Coronary artery (tissue), 2 donors: ENCODE results near the gene HTRA3.

Experiments used
- DNase-seq: peaks from one replicate; pipeline ENCODE4 v3.0.0-alpha.2; 2017; ENCODE audit warnings: low spot score
- H3K27ac ChIP-seq, 2 donors: fragments of 200-600 bp; sonication (generic); one replicate each; pipeline ENCODE4 v1.5.1; 2016 to 2019
- H3K4me3 ChIP-seq: fragments of 200-600 bp; sonication (generic); 2 replicates; pipeline ENCODE4 v1.5.1; 2016; ENCODE audit warnings: mild to moderate bottlenecking, moderate library complexity
- TF ChIP-seq, protein P1 (sequence below): fragments of 200-600 bp; sonication (generic); IDR thresholded peaks from one replicate; pipeline ENCODE4 v1.5.1; 2019; ENCODE audit warnings: antibody characterized with exemption

The HTRA3 gene

DNA sequence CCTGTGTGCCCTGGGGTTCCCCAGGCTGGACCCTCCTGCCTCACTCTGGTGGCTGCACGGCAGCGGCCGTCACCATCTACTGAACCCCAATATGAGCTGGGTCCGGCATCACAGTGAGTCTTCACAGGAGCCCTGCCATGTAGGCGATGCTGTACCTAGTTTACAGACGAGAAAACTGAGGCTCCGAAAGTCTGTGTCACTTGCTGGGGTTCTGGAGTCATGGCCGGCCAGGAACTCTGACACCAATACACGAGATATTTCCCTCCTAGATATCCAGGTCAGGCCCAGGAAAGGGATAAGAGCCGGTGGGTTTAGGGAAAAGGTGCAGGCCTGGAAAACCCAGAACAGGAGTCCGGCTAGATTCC is 74.4 kb downstream of the HTRA3 start:
- TF ChIP-seq, protein P1, sequence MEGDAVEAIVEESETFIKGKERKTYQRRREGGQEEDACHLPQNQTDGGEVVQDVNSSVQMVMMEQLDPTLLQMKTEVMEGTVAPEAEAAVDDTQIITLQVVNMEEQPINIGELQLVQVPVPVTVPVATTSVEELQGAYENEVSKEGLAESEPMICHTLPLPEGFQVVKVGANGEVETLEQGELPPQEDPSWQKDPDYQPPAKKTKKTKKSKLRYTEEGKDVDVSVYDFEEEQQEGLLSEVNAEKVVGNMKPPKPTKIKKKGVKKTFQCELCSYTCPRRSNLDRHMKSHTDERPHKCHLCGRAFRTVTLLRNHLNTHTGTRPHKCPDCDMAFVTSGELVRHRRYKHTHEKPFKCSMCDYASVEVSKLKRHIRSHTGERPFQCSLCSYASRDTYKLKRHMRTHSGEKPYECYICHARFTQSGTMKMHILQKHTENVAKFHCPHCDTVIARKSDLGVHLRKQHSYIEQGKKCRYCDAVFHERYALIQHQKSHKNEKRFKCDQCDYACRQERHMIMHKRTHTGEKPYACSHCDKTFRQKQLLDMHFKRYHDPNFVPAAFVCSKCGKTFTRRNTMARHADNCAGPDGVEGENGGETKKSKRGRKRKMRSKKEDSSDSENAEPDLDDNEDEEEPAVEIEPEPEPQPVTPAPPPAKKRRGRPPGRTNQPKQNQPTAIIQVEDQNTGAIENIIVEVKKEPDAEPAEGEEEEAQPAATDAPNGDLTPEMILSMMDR, result no peak
- Histone ChIP-seq H3K4me3 (no peak overlapping the region), H3K27ac (no peak overlapping the region)
- peak; percentile 57 for DNase-seq

GRCh38 chr4:8344377-8344776 is 74.8 kb downstream of the HTRA3 start:
- TF ChIP-seq, protein P1, result no peak
- DNase-seq, result no peak
- Histone ChIP-seq H3K4me3 (no peak overlapping the region), H3K27ac (no peak overlapping the region)

GRCh38 chr4:8345053-8345945 is 75.7 kb downstream of the HTRA3 start:
- Histone ChIP-seq H3K27ac (no peak overlapping the region), H3K4me3 (no peak overlapping the region)
- TF ChIP-seq, protein P1, result no peak
- peak; percentile 62 for DNase-seq

- H3K27ac ChIP-seq, result no peak overlapping the region
- peak; percentile 67 for DNase-seq
- no peak overlapping the region for H3K4me3 ChIP-seq
- TF ChIP-seq, protein P1, result no peak
Observed at GRCh38 chr4:8345946-8346814, 76.6 kb downstream of the HTRA3 start.

DNA sequence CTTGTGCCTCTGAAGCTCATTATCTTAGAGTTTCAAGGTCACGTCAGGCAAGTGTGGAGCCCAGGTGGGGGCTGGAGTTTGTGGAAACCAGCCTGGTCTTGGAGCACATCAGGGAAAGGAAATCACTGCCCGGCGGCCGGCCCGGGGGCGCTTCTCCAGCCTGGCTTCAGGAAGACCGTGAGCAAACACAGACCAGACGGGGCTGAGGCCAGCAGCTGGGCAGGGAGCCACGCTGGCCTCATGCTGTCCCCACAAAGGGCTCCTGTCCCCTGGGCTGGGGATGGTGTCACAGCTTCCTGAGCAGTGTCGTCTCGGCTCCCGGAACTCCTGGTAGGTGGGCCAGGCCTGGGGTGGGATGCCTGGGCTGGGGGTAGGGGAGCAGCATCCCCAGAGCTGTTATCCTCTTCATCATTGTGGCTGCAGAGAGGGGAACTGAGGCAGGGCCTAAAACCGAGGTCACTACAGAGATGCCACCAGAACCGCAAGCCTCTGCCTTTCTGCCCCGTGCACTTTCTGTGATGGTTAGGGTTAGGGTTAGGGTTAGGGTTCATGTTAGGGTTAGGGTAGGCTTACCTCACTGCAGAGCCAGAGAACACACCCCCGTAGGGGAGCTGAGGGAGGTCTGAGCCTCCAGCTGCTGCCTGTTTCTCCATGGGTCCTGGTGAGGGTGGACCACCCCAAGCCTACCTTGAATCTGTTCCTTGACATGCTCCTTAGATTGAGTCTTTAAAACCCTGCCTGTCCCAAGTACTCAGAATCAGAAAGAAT is 77.5 kb downstream of the HTRA3 start:
- DNase-seq, result no peak

DNA sequence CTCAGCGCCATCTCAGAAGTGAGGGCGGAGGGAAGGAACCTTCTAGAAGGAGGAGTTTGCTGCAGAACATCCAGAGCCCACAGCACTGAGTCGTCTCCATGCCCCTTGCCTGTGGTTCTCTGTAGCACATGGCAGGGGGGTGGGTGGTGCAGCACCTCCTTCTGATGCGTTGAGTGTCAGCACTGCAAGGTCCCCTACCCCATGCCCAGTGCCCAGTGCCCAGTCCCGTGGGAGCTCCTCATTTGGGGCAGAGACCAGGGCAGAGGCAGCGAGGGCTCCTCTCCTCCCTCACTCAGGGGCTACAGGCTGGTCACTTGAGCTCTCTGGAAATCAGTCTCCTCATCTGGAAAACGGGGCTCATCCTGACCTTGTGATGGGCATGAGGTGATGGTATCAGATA is 78.1 kb downstream of the HTRA3 start:
- peak; percentile 62 for DNase-seq

More for the DNA sequence above, 77.5 kb downstream of the HTRA3 start:
- no peak overlapping the region for H3K27ac ChIP-seq
- TF ChIP-seq, protein P1, result no peak
- no peak overlapping the region for H3K4me3 ChIP-seq

More for the DNA sequence above, 78.1 kb downstream of the HTRA3 start:
- H3K4me3 ChIP-seq, result no peak overlapping the region
- TF ChIP-seq, protein P1, result no peak
- no peak overlapping the region for H3K27ac ChIP-seq
